Measurements from ENCODE around the gene LRP1-AS.

Gene LRP1-AS

GRCh38 chr12:57101892-57102695 is 45.3 kb downstream of the LRP1-AS start:
- DNase-seq (ENCODE audit: low read depth in 1 of 2, low spot score in 1 of 2), result no peak

- no peak for DNase-seq (ENCODE audit: low read depth in 1 of 2, low spot score in 1 of 2)
Observed at GRCh38 chr12:57099766-57100165, 47.7 kb downstream of the LRP1-AS start.

DNA sequence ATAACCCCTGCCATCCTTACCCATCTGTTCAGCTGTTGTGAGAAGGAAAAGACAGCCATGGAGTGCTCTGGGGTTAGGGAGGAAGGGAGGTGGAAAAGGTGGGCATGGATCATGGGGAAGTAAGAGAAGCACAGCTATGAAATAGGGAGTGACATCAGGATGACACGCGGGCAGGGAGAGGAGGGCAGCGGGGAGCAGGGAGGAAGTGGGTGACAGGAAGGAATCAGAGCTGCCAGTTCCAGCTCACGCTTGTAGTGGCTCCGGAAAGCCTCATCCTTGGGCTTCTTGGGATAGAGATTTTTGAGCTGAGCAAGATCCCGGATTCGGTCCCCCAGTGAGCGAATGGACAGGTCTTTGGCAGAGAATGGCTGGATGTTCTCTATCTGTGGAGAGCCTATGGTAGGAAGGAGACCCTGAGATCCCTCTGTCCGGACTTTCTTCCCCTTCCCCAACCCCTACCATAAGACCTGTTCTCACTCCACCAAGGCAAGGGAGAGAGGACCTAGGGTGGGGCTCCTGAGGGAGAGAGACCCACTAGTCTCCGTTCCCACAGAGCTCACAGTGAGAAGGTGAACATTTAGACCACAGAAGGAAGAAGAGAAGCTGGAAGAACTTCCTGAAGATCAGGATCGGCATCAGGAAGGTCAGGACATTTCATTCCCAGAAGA is 48.2 kb downstream of the LRP1-AS start:
- DNase-seq (ENCODE audit: low read depth in 1 of 2, low spot score in 1 of 2), result no peak

- DNase-seq (ENCODE audit: low read depth in 1 of 2, low spot score in 1 of 2), result no peak
Observed at GRCh38 chr12:57098546-57098945, 48.9 kb downstream of the LRP1-AS start.

- DNase-seq (ENCODE audit: low read depth in 1 of 2, low spot score in 1 of 2), result no peak
Observed at GRCh38 chr12:57097554-57097835, 49.9 kb downstream of the LRP1-AS start.

- no peak for DNase-seq (ENCODE audit: low read depth in 1 of 2, low spot score in 1 of 2)
Observed at GRCh38 chr12:57096748-57097553, 50.5 kb downstream of the LRP1-AS start.

- DNase-seq (ENCODE audit: low read depth in 1 of 2, low spot score in 1 of 2), result no peak
Observed at GRCh38 chr12:57096099-57096572, 51.3 kb downstream of the LRP1-AS start.

GRCh38 chr12:57095440-57095839 is 52.0 kb downstream of the LRP1-AS start:
- DNase-seq (ENCODE audit: low read depth in 1 of 2, low spot score in 1 of 2), result no peak

Data from activated CD4-positive, alpha-beta T cell treated with anti-CD3 and anti-CD28 coated beads, Interleukin-2, amount 50 U/mL, for 24 hours (primary cell).